Hepatocyte (in vitro differentiated cells): ENCODE measurements around the gene KCTD7. TPM values are rescaled to one million over a fixed set of nuclear protein-coding genes. Genes with fewer than 3 reads are reported as not detected.
"Not testable (repeated sequence)": the region's sequence is repeated elsewhere in the genome, so short reads cannot be mapped to it uniquely, and the experiment has no call there.

ENCODE experiments used
- DNase-seq: peaks from one replicate; pipeline ENCODE4 v3.0.0-alpha.2; 2016; ENCODE audit warnings: low spot score
- H2AFZ ChIP-seq: fragments of 200-600 bp; sonication (generic); 2 replicates; pipeline ENCODE4 v1.6.0; 2016; ENCODE audit warnings: antibody characterized with exemption, mild to moderate bottlenecking
- H3K27ac ChIP-seq: fragments of 200-600 bp; sonication (generic); 2 replicates; pipeline ENCODE4 v1.5.1; 2016; ENCODE audit warnings: mild to moderate bottlenecking
- H3K27me3 ChIP-seq: fragments of 200-600 bp; sonication (generic); 2 replicates; pipeline ENCODE4 v1.6.1; 2016
- H3K36me3 ChIP-seq: fragments of 200-600 bp; sonication (generic); replicated peaks from 2 replicates; pipeline ENCODE4 v1.5.1; 2016; ENCODE audit warnings: low read depth; ENCODE audit not compliant: insufficient read depth
- H3K4me1 ChIP-seq: fragments of 200-600 bp; sonication (generic); 2 replicates; pipeline ENCODE4 v1.5.1; 2016; ENCODE audit warnings: mild to moderate bottlenecking, moderate library complexity; ENCODE audit not compliant: insufficient read depth
- H3K4me2 ChIP-seq: fragments of 200-600 bp; sonication (generic); 2 replicates; pipeline ENCODE4 v1.6.0; 2016
- H3K4me3 ChIP-seq: fragments of 200-600 bp; sonication (generic); 2 replicates; pipeline ENCODE4 v1.5.1; 2016; ENCODE audit warnings: mild to moderate bottlenecking
- H3K79me2 ChIP-seq: fragments of 200-600 bp; sonication (generic); 2 replicates; pipeline ENCODE4 v1.6.0; 2017; ENCODE audit warnings: mild to moderate bottlenecking
- H3K9me2 ChIP-seq: fragments of 200-600 bp; sonication (generic); replicated peaks from 2 replicates; pipeline ENCODE4 v1.6.0; 2017; ENCODE audit warnings: mild to moderate bottlenecking; ENCODE audit not compliant: insufficient read depth
- H3K9me3 ChIP-seq: fragments of 200-600 bp; sonication (generic); 2 replicates; pipeline ENCODE4 v1.5.1; 2016; ENCODE audit warnings: low read depth, mild to moderate bottlenecking
- H4K20me1 ChIP-seq: fragments of 200-600 bp; sonication (generic); 2 replicates; pipeline ENCODE4 v1.6.0; 2016; ENCODE audit warnings: mild to moderate bottlenecking; ENCODE audit not compliant: insufficient read depth, poor library complexity, severe bottlenecking
- CTCF ChIP-seq: fragments of 200-600 bp; sonication (generic); IDR thresholded peaks from 2 replicates; pipeline ENCODE4 v1.5.1; 2016; ENCODE audit warnings: antibody characterized with exemption, mild to moderate bottlenecking; ENCODE audit not compliant: poor library complexity
- EZH2 ChIP-seq: fragments of 200-600 bp; sonication (generic); IDR thresholded peaks from 2 replicates; pipeline ENCODE4 v1.6.1; 2016; ENCODE audit warnings: antibody characterized with exemption, mild to moderate bottlenecking, borderline replicate concordance
- EZH2phosphoT487 ChIP-seq: fragments of 200-600 bp; sonication (generic); IDR thresholded peaks from one replicate; pipeline ENCODE4 v1.6.1; 2018; ENCODE audit warnings: antibody characterized with exemption, mild to moderate bottlenecking, low read depth, moderate library complexity; ENCODE audit not compliant: unreplicated experiment, severe bottlenecking
- WGBS: methylation state at CpG from one replicate; pipeline ENCODE4 v1.1.6; 2016; ENCODE audit warnings: low lambda C conversion rate; ENCODE audit errors: missing lambda C conversion rate; 5-methylcytosine and 5-hydroxymethylcytosine counted together
- polyA plus RNA-seq: library from polyadenylated mRNA; unstranded; fragments of >200 nt; fragmentation: Nextera tagmentation; extraction: Ambion mirVana; gene quantifications from 2 replicates; pipeline ENCODE4 v1.2.1, GENCODE V29; 2016
- total RNA-seq: library from RNA; depleted of rRNA; stranded (reverse); fragments of >200 nt; gene quantifications from 2 replicates; pipeline ENCODE4 v1.2.3, GENCODE V29; 2014

KCTD7 gene
- total and polyA plus RNA-seq, 2 experiments from 2014 or later: 7.2 to 9.4 TPM

DNA sequence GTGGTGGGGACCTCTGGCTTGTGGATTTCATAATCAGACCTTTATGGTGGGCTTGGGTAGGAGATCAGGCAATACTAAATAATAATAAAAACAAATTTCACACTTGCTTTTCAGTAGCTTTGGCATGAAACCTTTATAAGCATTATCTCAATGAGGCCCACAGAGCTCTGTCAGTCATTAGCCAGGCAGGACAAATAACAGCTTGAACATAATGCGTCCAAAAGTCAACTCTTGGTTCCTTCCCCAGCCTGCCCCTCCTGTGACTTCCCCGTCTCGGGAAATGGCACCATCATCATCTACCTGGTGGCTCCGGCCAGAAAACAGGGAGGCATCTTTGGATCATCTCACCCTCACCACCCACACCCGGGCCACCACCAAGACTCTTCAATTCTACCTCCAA, 40.8 kb downstream of the KCTD7 start:
- H3K9me2 ChIP-seq: no peaks in the 10 kb centered on the region
- DNase-seq: no peak
- H3K4me3 ChIP-seq: no peak overlapping the region
- no peaks in the 10 kb centered on the region for H3K36me3 ChIP-seq
- TF ChIP-seq CTCF (no peak), EZH2 (no peak), EZH2phosphoT487 (no peak)
- H3K79me2 ChIP-seq: peaks cover 12% of the 10 kb centered on the region
- no peaks in the 10 kb centered on the region for H3K9me3 ChIP-seq
- no peaks in the 10 kb centered on the region for H3K4me1 ChIP-seq
- H4K20me1 ChIP-seq: peaks cover 5% of the 10 kb centered on the region
- peak overlapping the region; percentile 67 for H3K27ac ChIP-seq
- WGBS: 81% methylated on average over 5 of the region's 5 CpGs
- no peak overlapping the region for H3K4me2 ChIP-seq
- no peak overlapping the region for H2AFZ ChIP-seq
- H3K27me3 ChIP-seq: no peaks in the 10 kb centered on the region

DNA sequence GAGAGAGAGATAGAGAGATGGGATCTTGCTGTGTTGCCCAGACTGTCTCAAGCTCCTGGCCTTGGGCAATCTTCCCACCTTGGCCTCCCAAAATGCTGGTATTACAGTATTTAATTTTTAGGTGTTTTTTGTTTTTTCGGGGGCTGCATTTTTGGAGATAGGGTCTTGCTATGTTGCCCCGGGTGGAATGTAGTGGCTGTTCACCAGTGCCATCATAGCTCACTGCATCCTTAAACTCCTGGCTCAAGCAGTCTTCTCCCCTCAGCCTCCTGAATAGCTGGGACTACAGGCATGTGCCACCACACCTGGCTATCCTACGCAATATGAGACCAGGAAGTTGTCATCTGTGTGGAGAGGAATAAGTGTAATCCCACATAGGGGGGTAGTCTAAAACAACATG, 42.4 kb downstream of the KCTD7 start:
- Histone ChIP-seq H3K9me2 (no peaks in the 10 kb centered on the region), H3K27ac (no peak overlapping the region), H3K79me2 (peaks cover 20% of the 10 kb centered on the region), H3K36me3 (no peaks in the 10 kb centered on the region), H3K4me3 (no peak overlapping the region), H3K27me3 (no peaks in the 10 kb centered on the region), H3K4me2 (no peak overlapping the region), H3K4me1 (no peaks in the 10 kb centered on the region), H2AFZ (no peak overlapping the region), H4K20me1 (peaks cover 5% of the 10 kb centered on the region), H3K9me3 (no peaks in the 10 kb centered on the region)
- TF ChIP-seq CTCF (no peak), EZH2phosphoT487 (no peak), EZH2 (no peak)
- DNase-seq: no peak
- WGBS: 96% methylated on average over 3 of the region's 3 CpGs

GRCh38 chr7:66671486-66671885, 42.8 kb downstream of the KCTD7 start:
- 89% methylated on average over 2 of the region's 2 CpGs for WGBS
- H3K27ac ChIP-seq, H2AFZ ChIP-seq, H4K20me1 ChIP-seq, H3K9me3 ChIP-seq, H3K4me3 ChIP-seq, H3K27me3 ChIP-seq, H3K9me2 ChIP-seq, H3K4me2 ChIP-seq, H3K36me3 ChIP-seq, DNase-seq, H3K4me1 ChIP-seq: not testable (repeated sequence)
- peaks cover 25% of the 10 kb centered on the region for H3K79me2 ChIP-seq

DNA sequence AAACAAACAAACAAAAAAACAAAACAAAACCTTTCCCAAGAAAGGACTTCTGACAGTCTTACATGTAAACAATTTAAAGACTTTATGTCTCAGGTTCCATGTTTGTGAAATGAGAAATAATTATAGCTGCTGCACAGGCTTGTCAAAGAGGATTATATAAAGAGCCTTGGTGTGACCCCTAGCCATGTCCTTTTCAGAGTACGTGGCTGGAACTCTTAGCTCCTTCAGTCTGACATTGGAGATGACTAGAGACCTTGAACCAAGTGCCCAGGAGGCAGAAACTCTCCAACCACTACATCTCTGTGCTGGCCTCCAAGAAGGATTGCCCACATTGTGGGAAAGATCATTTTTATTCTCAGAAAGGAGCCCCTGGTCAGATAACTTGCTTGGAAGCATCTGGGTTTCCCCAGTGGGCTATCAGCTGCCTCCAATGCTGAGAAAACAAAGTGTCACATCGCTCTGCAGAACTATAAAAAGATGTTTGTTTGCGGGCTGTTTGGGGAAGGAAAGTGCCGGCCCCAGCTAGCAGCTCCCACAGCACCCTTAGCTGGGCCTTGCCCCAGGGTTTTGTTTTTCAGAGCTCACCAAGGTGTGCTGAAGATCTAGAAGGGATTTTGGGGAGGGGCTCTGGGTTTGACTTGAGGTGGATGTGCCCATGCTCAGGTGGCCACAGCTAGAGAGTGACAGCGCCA, 43.9 kb downstream of the KCTD7 start:
- H2AFZ ChIP-seq, H3K4me1 ChIP-seq, DNase-seq, H3K27me3 ChIP-seq, H3K36me3 ChIP-seq, H3K4me2 ChIP-seq, H3K4me3 ChIP-seq, H4K20me1 ChIP-seq, H3K9me2 ChIP-seq, H3K9me3 ChIP-seq: not testable (repeated sequence)
- Histone ChIP-seq H3K27ac (peak overlapping the region; percentile 37), H3K79me2 (peaks cover 33% of the 10 kb centered on the region)
- WGBS: 83% methylated on average over 5 of the region's 5 CpGs

DNA sequence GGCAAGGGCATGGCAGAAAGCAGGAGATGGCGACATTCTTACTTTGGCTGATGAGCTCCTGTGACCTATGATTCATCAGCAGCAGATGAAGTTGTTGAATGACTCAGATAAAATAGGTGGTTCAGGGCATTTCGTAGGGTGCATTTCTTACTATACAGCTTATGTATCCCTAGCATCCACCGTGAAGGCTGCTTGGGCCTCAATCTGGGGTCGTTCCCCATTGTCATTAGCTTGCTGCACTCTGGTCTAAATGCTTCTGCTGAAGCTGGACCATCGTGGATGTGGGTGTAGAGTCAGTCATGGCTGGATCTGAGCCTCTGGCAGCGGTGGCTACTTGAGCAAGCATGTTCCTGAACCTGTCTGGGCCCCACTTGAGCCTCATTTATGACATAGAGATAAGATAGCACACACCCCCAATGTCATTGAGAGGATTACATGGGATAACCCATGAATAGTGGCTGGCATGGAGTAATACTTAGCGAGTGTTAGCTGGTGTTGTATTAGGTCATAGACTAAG, 44.5 kb downstream of the KCTD7 start:
- not testable (repeated sequence) for H3K4me2 ChIP-seq
- WGBS: 62% methylated on average over 5 of the region's 7 CpGs
- peaks cover 37% of the 10 kb centered on the region for H3K79me2 ChIP-seq

More for the DNA sequence above, 44.5 kb downstream of the KCTD7 start:
- H3K9me3 ChIP-seq, H3K9me2 ChIP-seq, H3K27me3 ChIP-seq, H3K36me3 ChIP-seq, H3K4me3 ChIP-seq, H4K20me1 ChIP-seq, H2AFZ ChIP-seq, H3K4me1 ChIP-seq, DNase-seq: not testable (repeated sequence)
- H3K27ac ChIP-seq: peak overlapping the region; percentile 59
